DND-41 (cell line): ENCODE measurements around the gene BIRC3.

Experiments
- CTCF ChIP-seq: IDR thresholded peaks from 2 replicates; pipeline ENCODE4 v1.5.1; 2012; ENCODE audit warnings: borderline replicate concordance, low read length, moderate library complexity, mild to moderate bottlenecking; ENCODE audit not compliant: poor library complexity, severe bottlenecking; ENCODE audit errors: extremely low read depth
- EZH2 ChIP-seq: IDR thresholded peaks from 3 replicates; pipeline ENCODE4 v1.6.1; 2012; ENCODE audit warnings: borderline replicate concordance, low read depth, mild to moderate bottlenecking, moderate library complexity, low read length, inconsistent platforms; ENCODE audit not compliant: severe bottlenecking

- TF ChIP-seq CTCF (no peak), EZH2 (no peak)
Measured at GRCh38 chr11:102306817-102307726, 10.2 kb upstream of the BIRC3 start.
